Skeletal muscle satellite cell (primary cell): ENCODE measurements around the gene MBD5.
A peak's percentile ranks its signal among the peaks of the same experiment; 100 is the strongest.

Experiments used
- H3K27me3 ChIP-seq: 2 replicates; pipeline ENCODE4 v1.7.0; 2013; ENCODE audit warnings: low read length; ENCODE audit not compliant: control insufficient read depth, insufficient read depth
- H3K36me3 ChIP-seq: 2 replicates; pipeline ENCODE4 v1.7.0; 2013; ENCODE audit warnings: mild to moderate bottlenecking, control low read depth, low read length; ENCODE audit not compliant: insufficient read depth
- H3K4me1 ChIP-seq: 2 replicates; pipeline ENCODE4 v1.7.0; 2013; ENCODE audit warnings: low read length; ENCODE audit not compliant: control insufficient read depth, insufficient read depth
- H3K4me2 ChIP-seq: 2 replicates; pipeline ENCODE4 v1.7.0; 2013; ENCODE audit warnings: mild to moderate bottlenecking, low read length
- H3K4me3 ChIP-seq: 2 replicates; pipeline ENCODE4 v1.7.0; 2013; ENCODE audit warnings: low read length
- H3K9ac ChIP-seq: 2 replicates; pipeline ENCODE4 v1.7.0; 2013; ENCODE audit warnings: mild to moderate bottlenecking, low read depth, low read length, moderate library complexity
- H3K9me3 ChIP-seq: replicated peaks from 2 replicates; pipeline ENCODE4 v1.7.0; 2013; ENCODE audit warnings: mild to moderate bottlenecking, control low read depth, low read length

The MBD5 gene

DNA sequence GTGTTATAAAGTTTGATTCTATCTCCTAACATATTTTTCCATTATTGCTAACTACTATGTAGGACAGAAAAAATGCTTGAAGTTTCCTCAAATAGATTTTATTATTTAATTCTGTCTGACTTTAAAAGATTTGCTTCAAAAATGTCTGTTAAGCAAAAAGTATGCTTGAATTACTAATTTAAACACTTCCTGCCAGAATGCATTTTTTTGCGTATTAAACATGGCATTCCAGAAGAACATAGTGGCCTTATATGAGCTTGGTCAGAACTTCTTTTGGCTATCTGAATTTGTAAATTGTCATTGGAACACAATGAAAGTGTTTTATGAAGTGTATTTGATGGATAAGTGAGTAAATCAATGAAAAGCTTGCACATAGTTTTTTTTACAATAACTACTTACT lies 37.8 kb downstream of the MBD5 start:
- Histone ChIP-seq H3K4me2 (no peak overlapping the region), H3K4me1 (peaks cover 3% of the 10 kb centered on the region), H3K36me3 (no peaks in the 10 kb centered on the region), H3K4me3 (no peak overlapping the region), H3K9ac (no peak overlapping the region), H3K27me3 (no peaks in the 10 kb centered on the region), H3K9me3 (no peaks in the 10 kb centered on the region)

DNA sequence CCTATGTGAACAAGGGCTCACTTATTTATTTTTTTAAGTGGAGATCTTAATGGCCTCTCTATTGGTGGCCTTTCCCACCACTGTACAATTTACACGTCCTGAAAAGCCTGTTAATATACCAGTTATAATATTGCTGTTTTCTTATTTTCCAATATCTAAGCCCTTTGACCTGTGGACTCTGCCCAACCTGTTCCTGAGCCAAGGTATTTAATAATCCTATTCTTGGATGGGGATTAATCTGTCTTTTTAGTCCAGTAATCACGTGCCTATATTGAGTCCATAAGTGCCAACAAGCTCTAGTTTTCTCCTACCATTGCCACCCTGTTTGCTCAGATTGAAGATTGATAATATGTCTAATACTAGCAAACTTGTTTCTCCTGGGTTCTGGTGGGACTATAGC lies 42.7 kb downstream of the MBD5 start:
- no peaks in the 10 kb centered on the region for H3K36me3 ChIP-seq
- H3K9ac ChIP-seq, result no peak overlapping the region
- no peak overlapping the region for H3K4me3 ChIP-seq
- H3K9me3 ChIP-seq, result no peaks in the 10 kb centered on the region
- no peaks in the 10 kb centered on the region for H3K27me3 ChIP-seq
- no peak overlapping the region for H3K4me2 ChIP-seq
- H3K4me1 ChIP-seq, result no peaks in the 10 kb centered on the region

DNA sequence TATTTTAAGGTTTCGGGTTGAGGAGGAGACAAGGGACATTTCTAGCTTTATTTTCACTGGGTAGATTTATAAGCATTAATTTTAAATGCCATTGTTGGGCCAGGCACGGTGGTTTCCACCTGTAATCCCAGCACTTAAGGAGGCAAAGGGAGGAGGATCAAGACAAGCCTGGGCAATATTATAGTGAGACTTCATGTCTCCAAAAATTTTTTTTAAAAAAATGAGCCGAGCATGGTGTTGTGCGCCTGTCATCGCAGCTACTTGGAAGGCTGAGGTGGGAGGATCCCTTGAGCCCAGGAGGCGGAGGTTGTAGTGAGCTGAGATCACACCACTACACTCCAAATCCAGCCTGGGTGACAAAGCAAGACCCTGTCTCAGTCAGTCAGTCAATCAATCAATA lies 45.0 kb downstream of the MBD5 start:
- H3K4me1 ChIP-seq, result no peaks in the 10 kb centered on the region
- H3K36me3 ChIP-seq, result no peaks in the 10 kb centered on the region
- no peak overlapping the region for H3K9ac ChIP-seq
- no peak overlapping the region for H3K4me3 ChIP-seq
- H3K9me3 ChIP-seq, result no peaks in the 10 kb centered on the region
- H3K4me2 ChIP-seq, result no peak overlapping the region
- H3K27me3 ChIP-seq, result no peaks in the 10 kb centered on the region

DNA sequence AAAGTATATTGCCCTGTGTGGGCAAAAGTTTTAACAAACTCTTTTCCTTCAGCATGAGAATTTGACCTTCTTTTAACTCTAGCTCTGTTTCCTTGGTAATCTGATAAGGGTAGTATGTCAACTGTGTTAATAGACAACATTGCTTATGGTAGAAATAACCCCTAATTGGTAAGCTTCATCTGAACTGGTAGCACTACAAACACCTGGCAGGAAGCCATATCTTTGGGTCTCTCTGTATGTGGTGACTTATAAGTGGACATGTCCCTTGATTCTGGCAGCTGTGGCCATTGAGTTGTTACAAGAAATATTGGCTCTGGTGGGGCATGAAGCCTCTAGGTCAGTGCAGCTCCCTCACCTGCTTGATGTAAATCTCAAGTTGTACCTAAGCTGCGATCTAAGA lies 46.9 kb downstream of the MBD5 start:
- no peaks in the 10 kb centered on the region for H3K27me3 ChIP-seq
- no peak overlapping the region for H3K9ac ChIP-seq
- H3K9me3 ChIP-seq, result no peaks in the 10 kb centered on the region
- H3K4me1 ChIP-seq, result no peaks in the 10 kb centered on the region
- H3K4me2 ChIP-seq, result no peak overlapping the region
- no peaks in the 10 kb centered on the region for H3K36me3 ChIP-seq
- no peak overlapping the region for H3K4me3 ChIP-seq

DNA sequence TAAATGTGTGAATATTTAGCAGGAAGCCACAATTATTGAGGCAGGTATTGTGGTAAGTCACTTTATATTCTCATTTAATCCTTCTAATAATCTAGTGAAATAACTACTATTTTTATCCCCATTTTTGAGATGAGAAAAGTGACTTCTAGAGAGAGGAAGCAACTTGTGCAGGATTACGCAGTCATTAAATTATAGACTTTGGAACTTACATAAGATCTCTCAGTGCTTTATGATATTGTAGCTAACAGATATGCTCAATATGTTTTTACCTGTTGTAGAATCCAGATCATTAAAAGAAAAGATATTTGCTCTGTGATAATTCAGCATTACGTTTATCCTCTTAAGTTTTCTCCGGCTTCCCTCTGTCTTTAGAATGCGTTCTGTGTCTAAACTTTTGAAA lies 50.5 kb downstream of the MBD5 start:
- H3K4me3 ChIP-seq, result no peak overlapping the region
- no peak overlapping the region for H3K4me2 ChIP-seq
- H3K9ac ChIP-seq, result no peak overlapping the region
- H3K9me3 ChIP-seq, result no peaks in the 10 kb centered on the region
- no peaks in the 10 kb centered on the region for H3K27me3 ChIP-seq
- H3K4me1 ChIP-seq, result no peaks in the 10 kb centered on the region
- no peaks in the 10 kb centered on the region for H3K36me3 ChIP-seq

DNA sequence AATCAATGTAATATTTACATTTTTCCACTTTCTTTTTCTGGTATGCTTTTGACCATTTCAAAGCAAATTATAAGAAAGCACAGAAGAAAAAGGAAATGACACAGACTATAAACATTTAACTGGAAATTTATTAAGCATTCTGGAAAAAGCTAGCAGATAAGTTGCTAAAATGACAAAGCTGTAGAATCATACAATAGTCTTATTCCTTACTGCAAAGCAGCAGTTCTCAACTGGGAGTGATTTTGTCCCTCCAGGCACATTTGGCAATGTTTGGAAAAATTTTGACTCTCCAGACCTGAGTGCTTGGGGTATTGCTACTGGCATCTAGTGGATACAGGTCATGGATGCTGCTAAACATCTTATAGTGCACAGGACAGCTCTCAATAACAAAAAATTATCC lies 75.1 kb downstream of the MBD5 start:
- Histone ChIP-seq H3K4me2 (no peak overlapping the region), H3K9ac (no peak overlapping the region), H3K4me3 (no peak overlapping the region), H3K4me1 (peaks cover 10% of the 10 kb centered on the region), H3K9me3 (no peaks in the 10 kb centered on the region), H3K27me3 (no peaks in the 10 kb centered on the region), H3K36me3 (no peaks in the 10 kb centered on the region)

DNA sequence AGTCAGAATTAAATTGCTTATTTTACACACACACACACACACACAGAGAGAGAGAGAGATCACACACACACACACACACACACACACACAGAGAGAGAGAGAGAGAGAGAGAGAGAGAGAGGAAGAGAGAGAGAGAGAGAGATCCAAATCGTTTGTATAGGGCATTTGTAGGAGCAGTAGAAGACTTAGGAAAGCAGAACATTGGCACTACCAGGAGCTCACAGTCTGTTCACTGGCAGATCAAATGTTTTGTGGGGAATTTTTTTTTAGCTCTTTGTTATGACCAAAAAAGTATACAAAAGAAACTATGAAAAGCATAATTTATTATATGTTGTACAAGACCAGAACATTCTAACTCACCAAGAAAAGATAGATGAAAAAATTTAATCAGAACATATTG lies 81.8 kb downstream of the MBD5 start:
- Histone ChIP-seq H3K4me1 (peaks cover 5% of the 10 kb centered on the region), H3K4me2 (no peak overlapping the region), H3K4me3 (no peak overlapping the region), H3K27me3 (no peaks in the 10 kb centered on the region), H3K9me3 (no peaks in the 10 kb centered on the region), H3K36me3 (no peaks in the 10 kb centered on the region), H3K9ac (no peak overlapping the region)

DNA sequence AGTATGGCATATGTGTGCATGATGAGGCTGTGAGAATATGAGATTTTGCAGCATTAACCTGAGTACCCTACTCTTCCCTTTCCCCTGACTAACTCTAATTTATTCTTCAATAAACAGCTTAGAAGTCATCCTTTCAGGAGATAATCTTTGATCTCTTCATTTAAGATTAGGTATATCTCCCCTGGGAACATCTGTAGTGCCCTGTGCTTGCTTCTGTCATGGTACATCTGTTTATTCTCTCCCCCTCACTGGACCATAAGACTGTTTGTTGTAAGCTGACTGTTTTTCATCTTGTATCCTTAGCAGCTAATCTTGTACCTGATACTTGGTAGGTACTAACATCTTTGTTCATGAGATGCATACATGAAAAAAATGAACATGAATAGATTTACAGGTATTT lies 83.1 kb downstream of the MBD5 start:
- Histone ChIP-seq H3K27me3 (no peaks in the 10 kb centered on the region), H3K4me3 (no peak overlapping the region), H3K9ac (no peak overlapping the region), H3K36me3 (no peaks in the 10 kb centered on the region), H3K4me1 (peaks cover 5% of the 10 kb centered on the region), H3K9me3 (no peaks in the 10 kb centered on the region), H3K4me2 (no peak overlapping the region)

DNA sequence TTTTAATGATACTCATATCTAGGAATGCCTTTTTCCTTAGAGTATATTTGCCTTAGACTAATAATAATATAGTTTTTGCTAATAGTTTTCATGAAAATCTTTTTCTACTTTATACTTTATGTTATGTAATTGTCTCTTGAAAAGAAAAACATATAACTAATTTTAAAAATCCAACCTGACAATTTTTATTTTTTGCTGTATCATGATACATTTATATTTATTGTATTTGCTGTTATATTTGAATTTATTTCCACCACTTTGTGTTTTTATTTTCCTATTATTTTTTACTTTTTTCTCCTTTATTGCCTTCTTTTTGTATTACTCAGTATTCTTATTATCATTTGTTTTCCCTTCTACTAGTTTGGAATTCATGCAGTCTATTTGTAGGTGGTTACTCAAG lies 85.4 kb downstream of the MBD5 start:
- H3K27me3 ChIP-seq, result no peaks in the 10 kb centered on the region
- H3K4me3 ChIP-seq, result no peak overlapping the region
- peaks cover 5% of the 10 kb centered on the region for H3K4me1 ChIP-seq
- H3K9ac ChIP-seq, result no peak overlapping the region
- no peaks in the 10 kb centered on the region for H3K36me3 ChIP-seq
- H3K4me2 ChIP-seq, result no peak overlapping the region
- no peaks in the 10 kb centered on the region for H3K9me3 ChIP-seq

DNA sequence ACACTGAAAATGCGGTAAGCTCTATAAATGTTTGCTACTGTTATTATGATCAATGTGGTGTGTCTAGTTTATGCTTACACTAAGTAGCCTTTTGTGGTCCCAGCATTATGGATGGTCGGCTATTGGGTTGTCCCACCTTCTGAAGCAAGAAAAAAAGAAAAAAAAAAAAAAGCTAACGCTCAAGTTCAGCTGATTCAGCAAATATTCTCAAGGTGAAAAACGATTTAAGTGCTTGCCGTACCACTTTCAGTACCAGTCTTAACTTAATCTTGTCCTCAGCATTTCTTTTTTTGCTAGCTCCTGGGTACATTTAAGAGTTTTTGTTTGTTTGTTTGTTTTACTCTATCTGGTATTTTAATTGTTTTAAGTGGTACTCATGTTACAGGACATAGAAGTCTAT lies 87.5 kb downstream of the MBD5 start:
- H3K9ac ChIP-seq, result no peak overlapping the region
- H3K27me3 ChIP-seq, result no peaks in the 10 kb centered on the region
- H3K36me3 ChIP-seq, result no peaks in the 10 kb centered on the region
- H3K4me1 ChIP-seq, result peaks cover 5% of the 10 kb centered on the region
- no peak overlapping the region for H3K4me3 ChIP-seq
- H3K4me2 ChIP-seq, result no peak overlapping the region
- no peaks in the 10 kb centered on the region for H3K9me3 ChIP-seq

DNA sequence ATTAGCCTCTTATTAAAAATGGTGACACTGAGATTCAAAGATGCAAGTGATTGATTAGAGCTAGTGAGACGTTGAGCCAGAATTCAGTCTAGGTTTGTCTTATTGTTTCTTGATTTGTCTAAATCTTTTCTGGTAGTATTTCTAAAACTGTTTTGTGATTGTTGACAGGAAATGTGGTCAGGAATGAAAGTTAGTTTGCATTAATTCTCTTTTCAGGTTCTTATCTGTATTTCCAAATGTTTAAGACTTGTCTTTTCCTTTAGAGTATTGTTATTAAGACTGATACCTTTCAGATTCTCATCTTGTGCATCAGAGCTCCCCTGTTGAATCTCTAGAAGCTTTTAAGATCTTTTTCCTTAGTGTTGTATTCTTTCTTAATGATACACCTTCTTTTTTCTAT lies 89.3 kb downstream of the MBD5 start:
- no peak overlapping the region for H3K4me3 ChIP-seq

DNA sequence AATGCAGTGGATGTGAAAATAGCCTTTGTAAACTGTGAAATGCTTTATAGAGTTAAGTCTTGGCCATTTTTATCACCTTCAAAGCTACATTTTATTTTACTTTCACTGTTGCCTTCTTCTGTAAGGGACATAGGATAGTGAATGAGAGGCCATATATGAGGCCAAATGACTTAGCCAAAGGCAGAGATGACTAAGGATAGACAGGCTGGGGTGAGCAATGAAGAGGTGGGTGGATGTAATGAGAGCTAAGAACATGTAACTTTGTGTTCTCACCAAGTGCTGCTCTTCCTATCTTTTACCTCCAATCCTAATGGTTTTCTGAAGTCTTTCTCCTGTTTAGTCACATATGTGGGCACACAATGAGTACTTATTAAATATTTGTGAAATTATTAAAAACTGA lies 101.9 kb downstream of the MBD5 start:
- peak overlapping the region; percentile 52 for H3K4me2 ChIP-seq
- no peaks in the 10 kb centered on the region for H3K27me3 ChIP-seq
- no peak overlapping the region for H3K4me3 ChIP-seq
- H3K9me3 ChIP-seq, result no peaks in the 10 kb centered on the region
- H3K4me1 ChIP-seq, result peaks cover 14% of the 10 kb centered on the region
- no peaks in the 10 kb centered on the region for H3K36me3 ChIP-seq
- H3K9ac ChIP-seq, result no peak overlapping the region

More for the DNA sequence above, 89.3 kb downstream of the MBD5 start:
- Histone ChIP-seq H3K9ac (no peak overlapping the region), H3K36me3 (no peaks in the 10 kb centered on the region), H3K27me3 (no peaks in the 10 kb centered on the region), H3K9me3 (no peaks in the 10 kb centered on the region), H3K4me1 (peaks cover 5% of the 10 kb centered on the region), H3K4me2 (no peak overlapping the region)
